ENCODE results near the gene VEPH1. TPM values are rescaled to one million over a fixed set of nuclear protein-coding genes. Genes with fewer than 3 reads are reported as not detected.

The VEPH1 gene
- total RNA-seq, 1 experiment from 2014 or later = 27.3 TPM

DNA sequence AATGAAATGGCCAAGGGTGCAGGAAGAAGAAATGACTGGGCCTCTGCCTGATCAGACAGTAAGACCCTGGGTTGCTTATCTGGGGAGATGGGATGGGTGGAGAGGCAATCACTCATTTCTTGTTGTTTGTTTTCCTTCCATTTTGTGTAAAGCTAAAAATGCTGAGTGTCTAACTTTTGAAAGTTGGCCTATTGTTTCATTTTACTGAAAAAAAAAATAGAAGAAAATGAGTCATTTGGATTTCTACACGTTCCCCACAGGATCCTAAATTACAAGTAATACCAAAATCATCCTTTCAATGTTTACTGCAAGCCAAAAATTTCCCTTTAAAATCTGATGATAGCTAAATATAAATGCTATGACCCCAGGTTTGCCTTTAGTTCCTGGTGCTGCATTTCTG, 36.0 kb downstream of the VEPH1 start:
- TF ChIP-seq EZH2 (IDR thresholded peaks at IDR 0.05; ENCODE audit: low read length, unreplicated experiment) (no peak), CTCF (conservative IDR thresholded peaks at IDR 0.05; ENCODE audit: low read depth, low read length) (no peak), EZH2phosphoT487 (IDR thresholded peaks at IDR 0.05; ENCODE audit: borderline replicate concordance, low read length) (no peak)
- intact Hi-C loops (cut with micrococcal nuclease) = no loop called here
- Histone ChIP-seq H3K4me2 (ENCODE audit: low read length) (peak overlapping the region; percentile 26), H3K79me2 (ENCODE audit: low read length) (no peaks in the 10 kb centered on the region), H3K36me3 (ENCODE audit: low read depth, low read length) (no peaks in the 10 kb centered on the region), H4K20me1 (ENCODE audit: low read length) (no peaks in the 10 kb centered on the region), H2AFZ (ENCODE audit: low read length) (peak overlapping the region; percentile 52; the same call in 1 of the 2 replicates), H3K27ac (ENCODE audit: low read length) (peak overlapping the region; percentile 21; the same call in 1 of the 2 replicates), H3K27me3 (ENCODE audit: low read length) (no peaks in the 10 kb centered on the region), H3K4me1 (ENCODE audit: insufficient read depth, low read length) (peaks cover 45% of the 10 kb centered on the region), H3F3A (ENCODE audit: low read length, unreplicated experiment) (no peaks in the 10 kb centered on the region), H3K9me2 (replicated peaks; ENCODE audit: low read length) (no peaks in the 10 kb centered on the region), H3K9ac (ENCODE audit: low read length) (no peak overlapping the region), H3K9me3 (ENCODE audit: low read length) (no peaks in the 10 kb centered on the region), H3K4me3 (ENCODE audit: low read length) (no peak overlapping the region)
- ATAC-seq = peak; percentile 12; the same call in 1 of the 2 replicates
- ChIA-PET POLR2A (ENCODE audit: unreplicated experiment) (interaction anchor here (0.6 to 1.0 kb wide), 3 partner anchors 29 to 236 kb away, joined by 4 to 7 read pairs (median 5); no protein-coding TSS in a partner anchor), CTCF (interaction anchor here (0.6 to 0.7 kb wide), 2 partner anchors 109 to 263 kb away, joined by 3 to 4 read pairs; no protein-coding TSS in a partner anchor)
- no TSS peak for BruUV-seq (replicated peaks)
- DNase-seq = peak; percentile 43

- Histone ChIP-seq H3K4me3 (ENCODE audit: low read length) (no peak overlapping the region), H3K9ac (ENCODE audit: low read length) (no peak overlapping the region), H2AFZ (ENCODE audit: low read length) (no peak overlapping the region), H3K9me3 (ENCODE audit: low read length) (no peaks in the 10 kb centered on the region), H3F3A (ENCODE audit: low read length, unreplicated experiment) (no peaks in the 10 kb centered on the region), H3K79me2 (ENCODE audit: low read length) (no peaks in the 10 kb centered on the region), H3K4me1 (ENCODE audit: insufficient read depth, low read length) (peaks cover 54% of the 10 kb centered on the region), H3K36me3 (ENCODE audit: low read depth, low read length) (no peaks in the 10 kb centered on the region), H3K27ac (ENCODE audit: low read length) (no peak overlapping the region), H3K4me2 (ENCODE audit: low read length) (no peak overlapping the region), H4K20me1 (ENCODE audit: low read length) (no peaks in the 10 kb centered on the region), H3K9me2 (replicated peaks; ENCODE audit: low read length) (no peaks in the 10 kb centered on the region), H3K27me3 (ENCODE audit: low read length) (no peaks in the 10 kb centered on the region)
- ATAC-seq (no peak), DNase-seq (no peak)
- intact Hi-C loops (cut with micrococcal nuclease) = no loop called here
- no TSS peak for BruUV-seq (replicated peaks)
- ChIA-PET CTCF (no interaction called here), POLR2A (ENCODE audit: unreplicated experiment) (no interaction called here)
- TF ChIP-seq EZH2 (IDR thresholded peaks at IDR 0.05; ENCODE audit: low read length, unreplicated experiment) (no peak), CTCF (conservative IDR thresholded peaks at IDR 0.05; ENCODE audit: low read depth, low read length) (no peak), EZH2phosphoT487 (IDR thresholded peaks at IDR 0.05; ENCODE audit: borderline replicate concordance, low read length) (no peak)
Observed at GRCh38 chr3:157465741-157466140, 37.5 kb downstream of the VEPH1 start.

DNA sequence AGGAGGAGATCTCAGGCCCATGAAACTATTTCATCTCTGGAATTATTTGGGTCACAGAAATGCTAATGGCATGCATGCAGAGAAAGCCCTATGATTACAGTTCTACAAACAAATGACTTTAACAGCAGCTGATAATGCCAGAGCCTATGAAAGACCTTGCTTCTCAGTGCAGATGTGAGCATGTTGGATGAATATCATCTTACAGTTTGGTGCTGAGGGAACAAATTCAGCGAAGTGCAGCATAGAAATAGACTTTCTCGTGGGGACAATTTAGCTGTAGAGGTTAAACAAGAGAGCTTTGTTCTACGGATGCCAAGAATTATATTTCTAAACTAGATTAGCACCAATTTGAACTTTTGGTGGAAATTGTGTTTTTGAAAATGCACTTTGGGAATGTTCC, 38.9 kb downstream of the VEPH1 start:
- no peaks in the 10 kb centered on the region for H3K9me3 ChIP-seq (ENCODE audit: low read length)
- TF ChIP-seq EZH2 (IDR thresholded peaks at IDR 0.05; ENCODE audit: low read length, unreplicated experiment) (no peak), CTCF (conservative IDR thresholded peaks at IDR 0.05; ENCODE audit: low read depth, low read length) (no peak), EZH2phosphoT487 (IDR thresholded peaks at IDR 0.05; ENCODE audit: borderline replicate concordance, low read length) (no peak)
- H3F3A ChIP-seq (ENCODE audit: low read length, unreplicated experiment) = no peaks in the 10 kb centered on the region
- no TSS peak for BruUV-seq (replicated peaks)
- ATAC-seq = 0 out of 2 replicates have a peak, but pooled peaks have one; percentile 7
- no peak for DNase-seq
- H2AFZ ChIP-seq (ENCODE audit: low read length) = no peak overlapping the region
- ChIA-PET CTCF (interaction anchor here (0.5 to 0.7 kb wide), 2 partner anchors 18 to 67 kb away, joined by 3 to 5 read pairs; no protein-coding TSS in a partner anchor), POLR2A (ENCODE audit: unreplicated experiment) (no interaction called here)
- peak overlapping the region; percentile 10; the same call in 1 of the 2 replicates for H3K4me2 ChIP-seq (ENCODE audit: low read length)
- intact Hi-C loops (cut with micrococcal nuclease) = no loop called here
- H3K27me3 ChIP-seq (ENCODE audit: low read length) = no peaks in the 10 kb centered on the region
- no peak overlapping the region for H3K4me3 ChIP-seq (ENCODE audit: low read length)
- no peaks in the 10 kb centered on the region for H3K9me2 ChIP-seq (replicated peaks; ENCODE audit: low read length)
- H3K79me2 ChIP-seq (ENCODE audit: low read length) = no peaks in the 10 kb centered on the region
- H3K9ac ChIP-seq (ENCODE audit: low read length) = no peak overlapping the region
- peaks cover 56% of the 10 kb centered on the region for H3K4me1 ChIP-seq (ENCODE audit: insufficient read depth, low read length)
- H3K36me3 ChIP-seq (ENCODE audit: low read depth, low read length) = no peaks in the 10 kb centered on the region
- H3K27ac ChIP-seq (ENCODE audit: low read length) = no peak overlapping the region
- no peaks in the 10 kb centered on the region for H4K20me1 ChIP-seq (ENCODE audit: low read length)

Data from PC-3 (cell line).